ENCODE measurements around the gene OR51V1.

- no peak for TF ChIP-seq CTCF (IDR thresholded peaks at IDR 0.05; ENCODE audit: insufficient read depth, low read length)
- TF ChIP-seq POLR2AphosphoS5 (IDR thresholded peaks at IDR 0.05; ENCODE audit: low read depth): no peak
Observed at GRCh38 chr11:5151713-5152153, 48.7 kb downstream of the OR51V1 start.
